Activated effector memory CD4-positive, alpha-beta T cell treated with anti-CD3 and anti-CD28 coated beads, Interleukin-2, amount 50 U/mL, for 16 hours (primary cell): Measurements from ENCODE around the gene CTIF.

Experiments
- DNase-seq: peaks from one replicate; pipeline ENCODE4 v3.0.0-alpha.2; 2020

CTIF gene

DNA sequence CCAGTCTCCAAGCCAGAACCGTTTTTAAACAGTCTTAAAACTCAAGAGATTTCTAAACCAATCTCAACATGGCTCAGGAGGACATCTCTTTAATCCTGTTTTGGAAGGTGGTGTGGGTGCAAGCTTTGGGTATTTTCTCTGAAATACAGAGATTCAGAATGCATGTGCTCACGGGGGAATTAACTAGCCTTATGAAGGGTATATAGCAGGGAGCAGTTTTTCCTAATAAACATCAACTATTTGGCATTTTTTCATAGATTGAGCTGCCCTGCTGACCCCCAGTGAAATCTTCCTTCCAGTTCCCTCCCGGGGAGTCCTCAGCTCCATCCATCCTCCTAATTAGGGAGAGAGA is 289.3 kb downstream of the CTIF start:
- DNase-seq = no peak

DNA sequence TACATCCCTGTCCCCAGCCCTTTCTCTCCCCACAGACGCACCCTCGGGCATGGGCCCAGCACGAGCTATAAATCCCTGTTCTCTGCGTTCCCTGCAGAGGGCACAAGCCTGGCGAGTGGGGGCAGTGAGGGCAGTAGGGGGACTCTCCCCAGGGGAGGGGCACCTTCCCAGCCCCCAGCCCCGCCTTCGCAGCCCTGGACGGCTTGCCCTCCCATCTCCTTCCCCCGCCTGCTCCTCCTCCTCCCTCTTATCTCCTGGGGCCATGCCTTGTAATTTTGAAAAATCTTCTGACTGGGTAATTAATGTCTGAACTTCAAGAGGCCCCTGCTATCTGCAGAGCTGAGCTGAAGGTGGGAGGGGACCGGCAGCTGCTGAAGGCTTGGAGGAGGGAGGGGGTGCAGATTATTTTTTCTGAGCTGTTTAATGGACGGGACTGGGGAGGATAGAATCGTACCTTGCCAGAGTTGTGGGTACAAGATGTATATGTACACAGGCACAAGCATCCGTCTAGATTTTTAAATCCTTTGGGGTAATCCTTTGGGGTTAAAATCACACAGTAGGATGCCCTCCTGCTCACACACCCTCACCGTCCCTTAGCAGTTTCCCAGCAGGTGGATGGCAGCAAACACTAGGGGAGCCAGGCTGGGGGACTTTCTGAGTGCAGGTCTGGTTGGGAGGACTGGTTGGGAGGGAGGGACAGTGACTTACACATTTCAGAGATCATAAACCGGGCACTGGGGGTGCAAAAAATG is 290.0 kb downstream of the CTIF start:
- no peak for DNase-seq

DNA sequence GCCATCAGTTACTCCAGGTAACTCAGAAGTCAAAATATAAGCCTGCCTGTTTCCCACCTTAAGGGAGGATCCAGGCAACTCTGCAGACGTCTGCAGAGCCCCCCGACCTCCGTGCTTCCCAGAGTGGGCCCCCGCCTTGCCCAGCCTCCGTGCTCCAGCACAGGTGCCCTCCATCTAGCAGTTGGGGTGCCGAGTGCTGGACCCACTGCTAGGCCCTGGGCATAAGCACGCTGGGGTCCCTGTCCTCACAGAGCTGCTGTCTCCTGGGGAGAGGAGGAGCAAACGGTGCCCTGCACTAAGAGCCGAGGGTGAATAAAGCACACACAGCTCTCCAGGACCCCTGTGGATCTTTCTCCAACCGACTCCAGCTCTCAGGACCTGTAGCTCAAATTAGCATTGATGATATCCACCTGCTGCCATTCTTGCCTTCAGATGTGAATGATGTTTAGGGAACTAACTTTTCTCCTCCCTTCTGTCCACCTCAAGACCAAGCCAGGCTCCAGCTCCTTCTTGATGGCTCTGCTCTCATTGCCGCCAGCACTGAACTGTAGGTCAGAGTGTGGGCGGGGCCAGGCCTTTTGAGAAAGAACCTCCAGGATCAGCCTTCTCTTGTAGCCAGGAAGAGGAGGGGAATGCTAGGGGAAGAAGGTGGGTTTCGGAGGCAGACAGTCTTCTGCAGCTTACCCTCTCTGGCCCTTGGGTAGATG is 290.8 kb downstream of the CTIF start:
- DNase-seq = no peak

DNA sequence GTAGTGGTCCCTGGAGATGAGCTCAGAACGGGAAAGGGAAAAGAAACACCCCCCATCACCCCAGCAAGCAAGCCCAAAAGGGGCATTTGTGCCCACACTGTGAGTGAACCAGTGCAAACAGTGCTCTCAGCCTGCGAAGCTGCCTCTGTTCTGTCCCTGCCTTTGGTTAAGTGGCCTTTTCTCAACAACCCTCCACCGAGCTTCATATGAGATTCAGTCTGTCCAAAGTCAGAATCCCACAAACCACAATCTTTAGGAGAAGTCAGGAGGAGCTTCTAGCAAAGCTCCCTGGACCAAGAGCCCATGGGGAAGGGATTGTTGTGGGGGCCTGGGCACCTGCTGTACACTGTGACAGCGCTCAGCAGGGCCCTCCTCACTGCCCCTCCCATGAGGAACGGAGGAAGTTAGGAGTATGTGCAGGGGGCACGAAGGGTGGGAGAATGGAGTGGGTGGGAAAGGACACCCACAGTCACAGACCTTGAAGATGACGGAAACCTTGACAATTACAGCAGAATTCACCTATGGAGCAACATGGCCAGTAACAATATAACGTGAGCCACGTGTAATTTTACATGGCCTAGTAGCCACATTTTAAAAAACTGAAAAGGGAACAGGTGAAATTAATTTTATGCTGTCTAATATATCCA is 292.4 kb downstream of the CTIF start:
- no peak for DNase-seq

DNA sequence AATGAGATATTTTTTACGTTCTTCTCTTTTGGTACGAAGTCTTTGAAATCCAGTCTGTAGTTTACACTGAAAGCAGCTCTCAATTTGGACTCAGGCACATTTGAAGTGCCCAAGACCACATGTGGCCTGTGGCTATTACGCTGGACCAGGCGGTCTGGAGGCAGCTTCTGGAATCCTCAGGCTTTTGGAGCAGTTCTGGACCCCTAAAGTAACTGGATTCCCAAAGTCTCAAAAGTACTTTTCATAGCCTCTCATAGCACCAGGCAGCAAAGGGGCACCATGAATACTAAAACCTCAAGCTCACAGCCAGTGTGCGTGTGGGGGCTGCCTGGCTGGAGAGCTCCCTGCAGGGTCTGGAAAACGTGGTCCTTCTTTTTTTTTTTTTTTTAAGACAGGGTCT is 293.0 kb downstream of the CTIF start:
- no peak for DNase-seq

DNA sequence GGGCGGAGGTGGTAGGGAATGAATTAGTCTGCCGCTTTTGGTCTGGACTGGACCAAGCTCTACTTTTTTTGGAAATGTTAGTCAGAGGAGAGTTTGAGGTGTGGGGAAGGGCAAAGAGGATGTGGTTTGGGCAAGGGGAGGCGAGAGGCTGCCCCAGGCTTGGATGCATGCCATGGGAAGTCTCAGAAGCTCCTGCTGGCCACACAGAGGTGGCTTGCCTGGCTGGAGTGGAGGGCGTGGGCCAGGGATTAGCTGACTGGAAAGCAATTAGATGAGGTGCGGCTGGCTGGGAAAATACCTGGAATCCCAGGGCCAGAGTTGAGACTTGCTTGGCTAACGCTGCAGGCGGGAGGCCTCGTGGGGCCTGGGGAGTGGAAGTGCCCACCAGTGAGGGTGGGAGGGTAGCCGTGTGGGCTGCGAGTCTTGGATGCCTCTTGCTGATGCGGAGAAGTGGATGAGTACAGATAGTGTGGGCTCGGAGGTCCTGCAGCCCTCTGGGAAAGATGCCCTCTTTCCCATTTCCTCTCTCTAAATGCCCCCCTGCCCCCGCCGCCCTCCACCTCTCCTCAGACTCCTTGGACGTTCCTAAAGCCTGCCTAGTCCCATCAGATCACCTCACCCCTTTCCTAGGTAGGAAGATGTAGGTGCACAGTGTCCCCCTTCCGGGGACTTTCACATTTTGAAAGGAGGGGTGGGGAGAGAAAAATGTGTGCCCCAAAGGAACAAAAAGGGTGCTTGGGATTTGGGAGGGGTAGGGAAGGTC is 294.3 kb downstream of the CTIF start:
- no peak for DNase-seq

DNA sequence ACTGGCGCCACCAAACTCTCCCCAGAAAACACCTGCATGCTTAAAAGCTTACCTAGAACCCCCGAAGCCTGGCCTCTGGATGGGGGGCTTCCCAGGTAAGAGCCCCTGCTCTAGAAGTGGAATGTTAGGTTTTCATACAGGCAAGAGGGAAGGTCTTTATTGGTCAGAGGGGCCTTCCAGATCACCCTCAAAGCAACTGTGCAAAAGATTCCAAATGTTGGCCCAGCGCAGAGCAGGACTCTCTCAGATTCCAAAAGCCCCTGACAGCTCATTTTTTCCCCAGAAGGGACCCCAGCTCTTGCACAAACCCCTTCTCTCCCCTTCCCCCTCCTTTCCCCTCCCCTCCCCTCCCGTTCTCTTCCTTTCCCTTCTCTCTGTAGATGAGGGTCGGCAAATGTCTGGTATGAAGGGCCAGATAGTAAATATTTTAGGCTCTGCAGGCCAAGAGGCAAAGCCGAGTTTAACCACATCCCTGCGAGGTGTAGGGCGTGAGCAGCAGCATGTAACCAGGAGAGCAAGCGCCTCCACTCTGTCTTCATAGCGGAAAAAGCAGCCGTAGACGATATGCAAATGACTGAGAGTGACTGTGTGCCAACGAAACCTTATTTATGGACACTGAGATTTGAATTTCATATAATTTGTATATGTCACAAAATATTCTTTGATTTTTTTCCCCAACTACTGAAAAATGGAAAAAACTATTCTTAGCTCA is 295.0 kb downstream of the CTIF start:
- peak; percentile 80 for DNase-seq

DNA sequence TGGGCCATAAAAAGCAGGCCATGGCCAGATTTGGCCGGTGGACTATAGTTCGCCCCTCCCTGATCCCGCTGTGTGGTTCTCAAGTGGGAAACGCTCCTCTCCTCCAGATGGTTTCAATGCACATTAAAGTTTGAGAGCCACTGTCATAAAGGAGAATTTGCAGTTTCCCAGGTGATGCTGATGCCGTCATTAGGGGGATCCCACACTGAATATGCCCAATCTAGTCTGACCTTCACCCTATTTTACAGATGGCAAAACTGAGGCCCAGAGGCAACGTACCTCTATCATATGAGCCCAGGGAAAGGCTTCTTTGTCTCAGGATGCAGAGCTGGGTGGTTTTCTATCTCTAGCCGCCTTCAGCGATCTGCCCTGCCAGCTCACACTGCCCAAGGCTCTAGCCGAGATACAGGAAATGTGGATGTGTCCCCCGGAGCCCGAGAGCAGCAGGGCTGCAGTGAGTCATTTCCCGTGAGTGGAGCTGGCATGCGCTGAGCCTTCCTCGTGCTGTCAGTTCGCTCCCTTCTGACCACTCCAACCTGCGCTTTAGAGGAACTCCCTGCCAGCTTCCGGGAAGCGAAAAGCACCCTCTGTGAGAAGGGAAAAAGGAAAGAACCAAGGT is 295.7 kb downstream of the CTIF start:
- peak; percentile 91 for DNase-seq

DNA sequence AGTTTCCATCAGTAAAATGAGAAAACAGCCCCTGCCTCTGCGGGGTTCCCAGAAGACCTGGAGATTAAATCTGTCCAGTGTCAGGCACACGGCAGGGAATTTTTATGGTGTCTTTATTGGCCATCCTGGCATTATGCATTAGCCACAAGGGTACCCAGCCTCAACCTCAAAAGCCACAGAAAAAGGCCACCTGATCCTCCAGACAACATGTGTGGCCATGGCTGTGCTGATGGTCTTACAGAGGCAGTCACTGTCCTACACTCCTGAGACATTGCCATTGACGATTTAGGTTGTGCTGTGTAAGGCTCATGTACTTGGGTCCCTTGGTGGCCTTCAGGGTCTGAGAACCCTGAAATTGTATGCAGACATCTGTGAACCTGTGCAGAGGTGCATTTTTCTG is 296.3 kb downstream of the CTIF start:
- no peak for DNase-seq

DNA sequence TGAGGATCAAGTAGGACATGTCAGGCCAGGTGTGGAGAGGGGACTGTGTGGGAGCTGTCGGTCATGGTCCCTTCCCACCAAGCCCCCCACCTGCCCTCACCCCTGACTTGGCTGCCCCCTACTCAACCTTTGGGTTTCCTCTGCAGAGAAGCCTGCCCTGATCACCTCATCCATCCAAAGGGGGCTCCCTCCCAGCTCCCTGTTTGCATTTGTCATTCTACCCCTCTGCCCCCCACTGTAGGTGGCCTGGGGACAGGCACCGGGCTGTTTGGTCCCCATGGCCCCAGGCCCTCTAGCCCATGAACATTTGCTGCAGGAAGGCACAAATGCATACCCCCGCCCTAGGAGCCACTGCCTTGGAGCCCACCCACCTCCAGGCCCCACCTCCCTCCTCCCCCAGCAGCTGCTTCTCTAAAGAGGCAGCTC is 296.9 kb downstream of the CTIF start:
- peak; percentile 61 for DNase-seq

DNA sequence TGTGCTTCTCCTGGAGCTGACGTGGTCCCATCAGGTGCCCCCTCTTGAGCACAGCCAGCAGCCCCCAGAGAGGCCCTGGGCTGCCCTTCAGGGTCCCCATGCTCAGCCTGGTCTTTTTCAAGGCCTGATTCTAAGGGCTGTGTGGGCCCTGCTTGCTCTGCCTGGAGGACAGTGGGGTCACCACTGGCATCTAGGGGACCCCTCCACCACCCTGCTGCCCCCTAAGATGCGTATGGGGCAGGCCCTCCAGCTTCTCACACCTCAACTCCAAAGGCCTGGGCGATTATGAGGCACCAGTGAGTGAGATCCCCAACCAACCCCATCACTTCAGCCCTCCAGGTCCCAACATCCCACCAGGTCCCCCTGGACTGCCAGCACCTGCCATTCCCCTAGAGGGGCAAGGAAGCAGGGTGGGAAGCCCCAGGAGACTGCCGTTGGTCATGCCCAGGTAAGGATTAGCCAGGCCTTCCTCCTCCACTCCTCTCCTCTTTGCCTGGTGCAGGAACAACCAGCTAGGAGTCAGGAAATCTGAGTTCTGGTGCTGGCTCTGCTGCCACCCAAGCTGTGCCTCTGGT is 297.5 kb downstream of the CTIF start:
- DNase-seq = peak; percentile 58

DNA sequence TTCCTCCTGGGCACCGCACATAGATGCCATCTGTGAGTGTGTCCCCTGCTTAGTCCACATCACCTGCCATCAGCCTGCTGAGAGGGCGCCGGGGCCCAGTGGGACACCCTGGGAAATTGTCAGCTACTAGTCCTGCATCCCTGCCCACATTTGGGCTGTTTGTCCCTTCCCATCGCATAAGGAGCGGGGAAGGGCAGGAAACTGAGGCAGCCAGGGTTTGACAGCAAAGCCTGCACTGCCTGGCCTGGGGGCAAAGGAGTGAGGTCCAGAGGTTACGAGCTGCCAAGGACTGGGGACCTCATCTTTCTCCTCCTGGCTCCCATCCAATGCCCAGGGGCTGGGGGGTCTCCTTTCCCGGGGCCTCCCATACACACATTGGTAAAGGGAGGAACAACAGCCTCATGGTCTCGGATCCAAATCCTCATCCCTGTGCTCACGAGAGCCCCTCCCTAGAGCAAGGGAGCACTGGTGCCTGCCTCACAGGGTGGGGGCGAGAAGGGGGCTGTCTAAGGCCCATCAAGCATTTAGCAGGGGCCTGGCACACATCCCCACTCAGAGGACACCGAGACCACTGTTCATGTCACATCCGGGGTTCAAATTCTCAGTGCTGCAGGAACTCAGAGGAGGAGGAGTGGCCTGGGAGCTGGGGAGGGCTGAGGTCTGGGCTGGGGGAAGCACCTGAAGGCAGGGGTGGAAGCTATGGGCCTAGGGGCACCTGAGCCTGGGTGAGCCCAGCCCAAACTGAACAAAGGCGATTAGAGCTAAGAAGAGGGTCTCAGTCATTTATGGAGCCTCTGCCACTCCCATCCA is 298.2 kb downstream of the CTIF start:
- DNase-seq = peak; percentile 61

DNA sequence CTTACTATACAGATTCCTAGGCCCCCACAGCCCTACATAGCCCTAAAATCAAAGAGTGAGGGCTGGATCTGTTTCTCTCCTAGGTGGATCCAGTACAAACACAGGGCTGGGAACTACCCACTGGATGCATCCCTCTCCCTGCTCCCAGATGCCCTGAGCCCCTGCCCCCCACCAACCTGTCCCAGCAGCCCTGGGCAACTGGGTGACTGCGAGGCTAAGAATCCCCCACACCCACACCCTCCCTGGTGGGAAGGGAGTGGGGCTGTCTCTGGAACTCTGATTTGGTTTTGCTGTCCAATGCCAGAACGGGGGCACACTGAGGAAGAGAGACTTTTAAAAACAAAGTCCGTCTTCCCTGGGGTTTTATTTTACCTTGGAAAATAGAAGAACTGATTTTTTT is 298.8 kb downstream of the CTIF start:
- peak; percentile 57 for DNase-seq

DNA sequence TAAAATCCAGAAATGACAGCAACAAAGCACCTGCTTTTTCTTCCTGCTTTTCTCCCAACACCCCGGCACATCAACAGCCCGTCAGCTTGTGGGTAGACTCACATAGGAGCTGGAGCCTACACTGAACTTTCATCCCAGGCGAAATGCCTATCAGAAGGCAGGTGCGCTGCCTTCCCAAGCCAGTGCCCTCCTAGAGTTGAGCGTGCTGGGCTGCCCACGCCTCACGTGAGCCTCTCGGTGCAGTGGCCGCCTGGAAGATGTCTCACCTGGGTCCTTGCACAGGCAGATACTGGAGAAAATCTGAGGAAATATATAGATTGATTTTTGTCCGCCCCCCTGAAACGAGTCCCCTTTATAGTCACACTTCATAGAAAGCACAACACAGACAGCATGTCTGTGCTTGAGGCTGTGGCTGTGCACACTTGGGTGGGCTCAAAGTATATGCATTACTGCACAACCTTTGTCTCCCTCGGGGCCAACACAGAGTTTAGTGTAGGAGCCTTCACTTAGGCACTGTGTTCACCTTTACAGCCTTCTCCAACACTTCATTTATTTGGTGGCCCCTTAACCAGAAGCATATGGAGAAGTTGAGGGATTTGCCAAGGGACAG is 299.4 kb downstream of the CTIF start:
- peak; percentile 61 for DNase-seq

DNA sequence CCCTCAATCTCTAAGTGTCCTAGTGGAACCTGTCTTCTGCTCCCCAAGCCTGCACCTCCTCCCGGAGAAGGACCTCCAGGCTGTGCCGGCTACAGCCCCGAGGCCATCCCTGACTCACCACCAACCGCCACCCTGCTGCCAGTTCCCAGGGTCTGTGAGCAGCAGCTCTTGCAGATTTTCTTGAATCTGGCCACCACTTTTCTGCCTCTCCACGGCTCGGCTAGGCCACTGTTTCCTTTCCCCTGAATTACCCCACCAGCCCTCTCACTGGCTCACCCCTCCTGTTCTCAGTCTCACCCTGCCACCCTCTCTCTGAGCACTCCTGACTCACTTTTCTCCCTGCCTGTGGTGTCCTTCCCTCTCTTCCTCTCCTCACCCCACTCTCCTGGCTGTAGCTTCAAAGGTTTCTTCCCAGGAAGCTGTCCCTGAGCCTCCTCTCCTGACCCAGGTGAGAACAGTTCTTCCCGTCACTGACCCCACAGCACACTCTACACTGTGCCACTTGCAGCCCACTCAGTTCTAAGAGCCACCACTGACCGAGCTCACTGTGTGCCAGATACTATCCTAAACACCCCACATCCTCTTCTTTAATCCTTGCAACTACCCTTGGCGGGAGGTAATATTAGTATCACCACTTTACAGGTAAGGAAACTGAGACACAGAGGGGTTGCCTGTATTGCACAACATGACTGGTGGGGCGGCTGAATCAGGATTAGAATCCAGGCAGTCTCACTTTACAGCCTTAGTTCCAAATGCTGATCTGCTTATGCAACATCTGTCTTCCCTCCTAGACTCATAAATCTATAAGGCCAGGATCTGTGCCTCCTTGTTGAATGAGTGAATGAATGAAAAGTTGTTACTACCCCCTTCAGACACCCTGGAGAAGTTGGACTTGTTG is 300.3 kb downstream of the CTIF start:
- peak; percentile 62 for DNase-seq

DNA sequence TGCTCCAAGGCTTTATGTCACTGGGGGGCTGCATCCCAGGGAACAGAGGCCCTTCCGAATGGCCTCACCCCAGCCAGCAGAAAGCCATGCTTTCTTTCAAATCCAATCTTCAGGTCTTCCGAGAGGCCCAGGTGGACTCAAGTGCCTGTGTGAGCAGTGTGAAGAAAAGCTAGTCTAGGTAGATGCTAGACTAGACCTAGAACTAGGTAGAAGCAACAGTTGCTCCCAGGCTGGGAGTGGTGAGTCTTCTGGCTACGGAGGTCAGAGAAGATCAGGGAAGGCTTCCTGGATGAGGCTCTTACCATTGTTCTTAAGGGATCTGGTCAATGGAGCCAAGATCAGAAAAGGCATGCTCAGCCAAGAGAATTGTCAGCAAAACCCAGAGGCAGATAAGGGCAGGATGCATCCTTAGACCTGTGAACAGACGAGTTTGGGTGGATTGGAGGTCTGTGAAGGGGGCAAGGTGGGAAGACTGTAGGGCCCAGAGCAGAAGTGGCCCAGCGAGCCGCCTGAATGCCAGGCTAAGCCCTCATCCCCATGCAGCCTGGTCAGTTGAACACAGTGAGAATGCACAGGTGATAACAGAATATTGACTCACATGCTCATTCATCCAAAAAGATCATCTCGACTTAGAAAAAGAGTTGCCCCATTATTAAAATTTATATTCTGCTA is 301.1 kb downstream of the CTIF start:
- peak; percentile 59 for DNase-seq

DNA sequence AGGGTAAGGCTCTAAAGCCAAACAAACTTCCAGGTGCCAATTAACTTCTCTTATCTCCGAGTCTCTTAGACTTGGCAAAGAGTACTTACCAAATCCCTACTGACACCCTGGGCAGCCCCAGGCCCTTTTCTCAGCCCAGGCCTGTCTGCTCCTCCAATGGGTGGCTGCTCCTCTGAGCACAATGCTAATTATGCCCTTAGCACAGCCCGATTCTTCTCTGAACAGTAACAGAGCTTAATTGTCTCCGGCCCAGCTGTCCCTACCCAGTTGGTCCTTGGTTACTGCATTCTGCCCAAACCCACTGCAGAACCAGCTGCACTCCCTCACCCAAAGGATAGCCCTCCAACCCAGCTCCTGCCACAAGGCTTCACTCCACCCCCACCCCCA is 301.7 kb downstream of the CTIF start:
- peak; percentile 44 for DNase-seq

DNA sequence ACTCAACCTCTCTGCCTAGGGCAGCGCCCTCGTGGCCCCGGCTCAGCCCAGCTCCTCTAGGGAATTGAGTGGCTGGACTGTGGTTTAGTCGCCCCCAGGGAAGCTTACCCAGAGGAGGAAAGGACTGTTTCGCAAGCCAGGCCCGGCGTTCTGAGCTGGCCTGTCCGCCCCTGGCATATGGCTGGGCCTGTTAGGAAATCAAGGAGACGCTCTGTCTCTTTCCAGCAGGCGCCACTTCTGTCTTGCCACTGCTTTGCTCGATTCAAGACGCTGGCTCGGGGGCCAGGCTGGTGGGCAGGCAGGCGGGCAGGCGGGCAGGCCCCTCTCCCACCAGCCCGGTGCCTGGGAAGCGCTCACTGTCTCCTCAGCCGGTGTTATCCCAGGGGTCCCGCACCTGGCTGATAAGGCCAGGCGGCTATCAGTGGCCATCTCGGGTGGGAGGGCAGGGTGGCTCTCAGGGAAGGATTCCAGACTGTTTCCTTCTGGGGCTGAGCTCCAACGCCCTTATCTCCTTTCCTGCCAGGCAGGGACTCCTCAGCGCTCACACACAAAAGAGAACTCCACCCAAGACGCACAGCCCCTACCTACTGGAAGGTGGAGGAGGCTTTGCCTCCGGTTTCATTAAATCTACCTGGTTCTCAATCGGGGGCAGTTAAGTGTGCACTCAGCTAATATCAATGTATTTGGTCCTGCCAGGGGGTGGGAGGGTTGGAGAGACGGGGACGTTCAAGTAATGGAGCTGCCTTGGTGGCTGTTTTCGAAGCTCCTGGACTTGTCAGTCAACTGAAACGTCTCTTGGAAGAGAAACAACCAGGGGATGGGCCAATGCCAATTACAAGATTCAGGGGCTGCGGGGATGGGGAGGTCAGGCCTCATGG is 302.8 kb downstream of the CTIF start:
- peak; percentile 60 for DNase-seq
